ENCODE results near the gene HLA-DQA2.
"Not testable (repeated sequence)": the region's sequence is repeated elsewhere in the genome, so short reads cannot be mapped to it uniquely, and the experiment has no call there.

Gene HLA-DQA2

GRCh38 chr6:32741031-32741960 lies at the start of gene HLA-DQA2:
Gene HLA-DQA2 (plus strand): TSS chr6:32741391. CDS start chr6:32741444, 53 bp downstream.
- no peak for DNase-seq (ENCODE audit: low spot score)

GRCh38 chr6:32692019-32692418 lies 49.2 kb upstream of the HLA-DQA2 start:
- DNase-seq (ENCODE audit: low spot score) = no peak

GRCh38 chr6:32697031-32697430 lies 44.2 kb upstream of the HLA-DQA2 start:
- no peak for DNase-seq (ENCODE audit: low spot score)

- peak; percentile 66 for DNase-seq (ENCODE audit: low spot score)
Measured at GRCh38 chr6:32700391-32701040, 40.7 kb upstream of the HLA-DQA2 start.

GRCh38 chr6:32703347-32703746 lies 37.8 kb upstream of the HLA-DQA2 start:
- no peak for DNase-seq (ENCODE audit: low spot score)

GRCh38 chr6:32705164-32705563 lies 36.0 kb upstream of the HLA-DQA2 start:
- DNase-seq (ENCODE audit: low spot score) = not testable (repeated sequence)

- no peak for DNase-seq (ENCODE audit: low spot score)
Measured at GRCh38 chr6:32709625-32710024, 31.6 kb upstream of the HLA-DQA2 start.

GRCh38 chr6:32713241-32713640 lies 27.9 kb upstream of the HLA-DQA2 start:
- no peak for DNase-seq (ENCODE audit: low spot score)

GRCh38 chr6:32716396-32716795 lies 24.8 kb upstream of the HLA-DQA2 start:
- no peak for DNase-seq (ENCODE audit: low spot score)

GRCh38 chr6:32718879-32719278 lies 22.3 kb upstream of the HLA-DQA2 start:
- DNase-seq (ENCODE audit: low spot score) = no peak

- no peak for DNase-seq (ENCODE audit: low spot score)
Measured at GRCh38 chr6:32738126-32738525, 3.1 kb upstream of the HLA-DQA2 start.

- no peak for DNase-seq (ENCODE audit: low spot score)
Measured at GRCh38 chr6:32742374-32742773, 1.2 kb downstream of the HLA-DQA2 start.

- no peak for DNase-seq (ENCODE audit: low spot score)
Measured at GRCh38 chr6:32744776-32745175, 3.6 kb downstream of the HLA-DQA2 start.

- DNase-seq (ENCODE audit: low spot score) = not testable (repeated sequence)
Measured at GRCh38 chr6:32745649-32746048, 4.5 kb downstream of the HLA-DQA2 start.

GRCh38 chr6:32752580-32752979 lies 11.4 kb downstream of the HLA-DQA2 start:
- DNase-seq (ENCODE audit: low spot score) = peak; percentile 36

GRCh38 chr6:32759669-32760068 lies 18.5 kb downstream of the HLA-DQA2 start:
- no peak for DNase-seq (ENCODE audit: low spot score)

GRCh38 chr6:32761072-32761471 lies 19.9 kb downstream of the HLA-DQA2 start:
- DNase-seq (ENCODE audit: low spot score) = no peak

GRCh38 chr6:32761548-32761947 lies 20.4 kb downstream of the HLA-DQA2 start:
- DNase-seq (ENCODE audit: low spot score) = no peak

GRCh38 chr6:32763421-32763820 lies 22.2 kb downstream of the HLA-DQA2 start, which contains the start of gene HLA-DQB2:
Gene HLA-DQB2 (minus strand): TSS chr6:32763532. CDS start chr6:32763470, 62 bp downstream.
- DNase-seq (ENCODE audit: low spot score) = no peak

GRCh38 chr6:32764048-32764447 lies 22.9 kb downstream of the HLA-DQA2 start:
- no peak for DNase-seq (ENCODE audit: low spot score)

- no peak for DNase-seq (ENCODE audit: low spot score)
Measured at GRCh38 chr6:32772656-32773055, 31.5 kb downstream of the HLA-DQA2 start.

- DNase-seq (ENCODE audit: low spot score) = no peak
Measured at GRCh38 chr6:32774426-32774825, 33.2 kb downstream of the HLA-DQA2 start.

GRCh38 chr6:32775071-32775470 lies 33.9 kb downstream of the HLA-DQA2 start:
- DNase-seq (ENCODE audit: low spot score) = no peak

All from LoVo (cell line).